NOMO-1 treated with dmso at 0.1 percent for 144 hours (cell line): ENCODE data around the gene SLC35G2.
"Not testable (repeated sequence)": the region's sequence is repeated elsewhere in the genome, so short reads cannot be mapped to it uniquely, and the experiment has no call there.

Source experiments
- DNase-seq: peaks from one replicate; lab custom pipeline; 2025; ENCODE audit not compliant: unreplicated experiment; lab: John Stamatoyannopoulos, UW

Gene SLC35G2

GRCh38 chr3:136885357-136886213, 66.7 kb downstream of the SLC35G2 start:
- DNase-seq = no peak

- DNase-seq = no peak
These were observed 71.0 kb downstream of the SLC35G2 start for GRCh38 chr3:136889947-136890346.

DNA sequence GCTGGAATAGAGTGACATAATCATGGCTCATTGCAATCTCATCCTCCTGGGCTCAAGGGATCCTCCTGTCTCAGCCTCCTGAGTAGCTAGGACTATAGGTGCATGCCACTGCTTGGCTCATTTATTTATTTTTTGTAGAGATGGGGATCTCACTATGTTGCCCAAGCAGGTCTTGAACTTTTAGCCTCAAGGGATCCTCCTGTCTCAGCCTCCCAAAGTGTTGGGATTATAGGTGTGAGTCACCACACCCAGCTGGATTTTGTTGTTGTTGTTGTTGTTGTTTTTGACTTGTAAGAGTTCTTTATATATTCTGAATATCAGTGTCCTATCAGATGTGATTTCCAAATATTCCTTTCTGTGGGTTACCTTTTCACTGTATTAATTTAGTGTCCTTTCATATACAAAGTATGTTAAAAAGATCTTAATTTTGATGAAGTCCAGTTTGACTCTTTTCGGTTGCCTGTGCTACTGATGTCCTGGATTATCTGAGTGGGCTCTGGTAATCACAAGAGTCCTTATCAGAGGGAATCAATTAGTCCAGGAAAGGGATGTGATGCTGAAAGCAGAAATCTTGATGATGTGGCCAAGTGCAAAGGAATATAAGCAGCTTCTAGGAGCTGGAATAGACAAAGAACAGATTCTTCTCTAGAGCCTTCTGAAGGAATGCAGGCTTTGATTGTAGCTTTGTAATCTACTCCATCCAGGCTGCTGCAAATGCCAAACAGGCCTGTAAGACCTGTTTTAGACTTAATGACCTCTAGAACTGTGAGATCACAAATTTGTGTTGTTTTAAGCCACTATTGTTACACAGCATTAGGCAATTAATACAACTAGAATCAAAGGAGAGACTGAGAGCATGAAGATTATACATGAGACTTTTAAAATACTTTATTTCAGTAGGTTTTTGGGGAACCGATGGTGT, 73.3 kb downstream of the SLC35G2 start:
- no peak for DNase-seq

DNA sequence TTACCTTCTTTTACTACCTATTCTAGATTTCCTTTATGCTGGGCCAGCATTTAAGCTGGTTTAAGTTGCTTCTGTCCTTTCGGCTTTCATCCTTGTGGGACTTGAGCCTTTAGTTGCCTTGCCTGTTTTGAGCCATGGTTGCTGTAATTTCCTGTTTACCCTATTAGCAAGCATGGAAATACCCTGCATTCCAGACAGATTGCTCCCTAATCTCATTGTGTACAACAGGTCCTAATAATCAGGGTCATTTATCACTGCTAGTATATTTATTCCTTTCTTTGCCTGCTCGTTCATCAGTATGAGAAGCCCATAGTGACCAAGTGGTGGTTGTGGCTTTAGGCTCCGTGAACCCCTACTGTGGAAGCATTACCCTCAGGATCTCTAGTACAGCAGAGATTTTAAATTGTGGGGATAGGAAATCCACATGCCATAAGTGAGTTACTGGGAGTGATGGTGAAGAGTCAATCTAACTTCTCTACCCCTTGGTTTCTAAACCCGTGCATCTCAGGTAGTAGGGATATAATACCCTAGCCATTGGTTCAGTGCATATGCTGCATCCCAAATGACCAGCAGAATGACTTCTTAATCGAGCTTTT, 75.0 kb downstream of the SLC35G2 start:
- DNase-seq = no peak

DNA sequence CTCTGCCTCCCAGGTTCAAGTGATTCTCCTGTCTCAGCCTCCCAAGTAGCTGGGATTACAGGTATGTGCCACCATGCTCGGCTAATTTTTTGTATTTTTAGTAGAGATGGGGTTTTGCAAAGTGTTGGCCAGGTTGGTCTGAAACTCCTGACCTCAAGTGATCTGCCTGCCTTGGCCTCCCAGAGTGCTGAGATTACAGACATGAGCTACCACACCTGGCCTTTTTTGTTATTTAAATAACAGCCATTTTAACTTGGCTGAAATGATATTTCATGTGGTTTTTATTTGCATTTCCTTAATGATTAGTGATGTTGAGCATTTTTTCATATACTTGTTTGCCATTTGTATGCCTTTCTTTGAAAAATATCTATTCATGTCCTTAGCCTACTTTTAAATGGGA, 78.2 kb downstream of the SLC35G2 start:
- not testable (repeated sequence) for DNase-seq

- no peak for DNase-seq
These were observed 79.6 kb downstream of the SLC35G2 start for GRCh38 chr3:136898549-136898948.

- DNase-seq = no peak
These were observed 80.0 kb downstream of the SLC35G2 start for GRCh38 chr3:136898954-136899353.

DNA sequence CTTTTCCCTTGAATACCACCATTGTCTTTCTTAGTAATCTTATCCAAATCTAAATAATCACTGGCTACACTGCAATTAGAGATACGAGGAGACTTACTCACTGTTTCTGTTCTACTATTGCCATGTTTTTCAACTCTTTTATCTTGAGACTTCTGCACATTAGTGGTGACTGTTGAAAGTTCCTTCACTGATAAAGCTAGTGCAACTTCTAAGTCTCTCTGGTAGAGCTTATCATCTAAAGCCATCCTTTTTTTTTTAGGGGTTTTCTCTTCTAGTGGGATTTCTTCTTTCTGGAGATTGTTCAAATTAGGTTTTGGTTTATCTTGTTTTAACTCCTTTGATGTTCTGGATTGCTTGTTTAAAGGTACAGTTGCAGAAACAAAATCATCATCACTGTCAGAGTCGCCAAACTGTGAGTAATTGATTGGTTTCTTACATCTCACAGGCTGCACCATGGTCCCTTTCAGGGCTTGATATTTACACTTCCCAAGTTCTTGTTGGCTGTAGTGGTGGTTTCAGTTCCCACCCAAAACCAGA, 80.8 kb downstream of the SLC35G2 start:
- DNase-seq = no peak

DNA sequence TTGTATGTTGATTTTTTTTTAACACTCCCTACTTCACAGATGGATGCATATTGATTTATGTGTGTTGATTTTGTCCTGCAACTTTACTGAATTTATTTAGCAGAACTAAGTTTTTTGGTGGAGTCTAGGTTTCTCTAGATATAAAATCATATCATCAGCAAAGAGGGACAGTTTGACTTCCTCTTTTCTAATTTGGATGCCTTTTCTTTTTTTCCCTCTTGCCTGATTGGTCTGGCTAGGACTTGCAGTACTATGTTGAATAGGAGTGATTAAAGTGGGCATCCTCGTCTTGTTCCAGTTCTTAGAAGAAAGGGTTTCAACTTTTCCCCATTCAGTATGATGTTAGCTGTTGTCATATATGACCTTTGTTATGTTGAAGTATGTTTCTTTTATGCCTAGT, 81.8 kb downstream of the SLC35G2 start:
- not testable (repeated sequence) for DNase-seq

DNA sequence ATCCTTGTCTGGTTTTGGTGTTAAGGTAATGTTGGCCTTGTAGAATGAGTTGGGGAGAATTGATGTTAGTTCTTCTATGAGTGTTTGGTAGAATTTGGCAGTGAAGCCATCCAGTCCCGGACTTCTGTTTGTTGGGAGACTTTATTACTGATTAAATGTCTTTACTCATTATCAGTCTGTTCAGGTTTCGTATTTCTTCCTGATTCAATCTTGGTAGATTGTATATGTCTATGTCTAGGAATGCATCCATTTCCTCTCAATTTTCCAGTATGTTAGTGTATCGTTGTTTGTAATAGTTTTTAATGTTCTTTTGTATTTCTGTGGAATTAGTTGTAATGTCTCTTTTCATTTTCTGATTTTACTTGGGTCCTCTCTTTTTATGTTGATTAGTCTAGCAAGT, 82.5 kb downstream of the SLC35G2 start:
- no peak for DNase-seq

GRCh38 chr3:136902530-136902929, 83.6 kb downstream of the SLC35G2 start:
- not testable (repeated sequence) for DNase-seq

DNA sequence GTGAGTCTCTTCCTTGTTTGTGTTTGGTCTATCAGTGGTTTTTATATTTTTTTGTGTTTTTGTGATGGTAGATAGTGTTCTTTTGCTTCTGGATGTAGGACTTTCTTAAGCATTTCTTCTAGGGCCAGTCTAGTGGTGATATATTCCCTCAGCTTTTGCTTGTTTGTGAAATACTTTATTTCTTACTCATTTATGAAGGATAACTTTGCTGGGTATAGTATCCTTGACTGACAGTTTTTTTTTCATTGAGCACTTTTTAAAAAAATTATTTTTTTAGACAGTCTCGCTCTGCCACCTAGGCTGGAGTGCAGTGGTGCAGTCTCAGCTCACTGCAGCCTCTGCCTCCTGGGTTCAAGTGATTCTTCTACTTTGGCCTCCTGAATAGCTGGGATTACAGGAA, 85.0 kb downstream of the SLC35G2 start:
- no peak for DNase-seq

GRCh38 chr3:136904746-136905145, 85.8 kb downstream of the SLC35G2 start:
- no peak for DNase-seq
